Keratinocyte (primary cell): Measurements from ENCODE around the gene STIM1. TPM values are rescaled to one million over a fixed set of nuclear protein-coding genes. Genes with fewer than 3 reads are reported as not detected.

Experiments
- DNase-seq: peaks from one replicate; pipeline ENCODE4 v3.0.0-alpha.2; 2011; ENCODE audit warnings: low read depth, missing footprints, low spot score
- FAIRE-seq: peaks from 2 replicates; lab custom pipeline; 2011; peaks lifted over from hg19 to GRCh38; lab: Jason Lieb, UNC
- H2AFZ ChIP-seq: 2 replicates; pipeline ENCODE4 v1.6.0; 2012; ENCODE audit warnings: low read length, control low read depth, inconsistent platforms; ENCODE audit not compliant: control insufficient read depth
- H3K27ac ChIP-seq: 2 replicates; pipeline ENCODE4 v1.5.1; 2011; ENCODE audit warnings: low read length; ENCODE audit not compliant: control insufficient read depth, insufficient read depth
- H3K27me3 ChIP-seq: 3 replicates; pipeline ENCODE4 v1.6.0; 2011; ENCODE audit warnings: low read length; ENCODE audit not compliant: control insufficient read depth, insufficient read depth; ENCODE audit errors: extremely low read depth
- H3K36me3 ChIP-seq, 2 experiments: 2 replicates in 1 of 2; 3 replicates in 1 of 2; pipeline ENCODE4 v1.5.1; 2011; ENCODE audit warnings: low read length in 2 of 2, mild to moderate bottlenecking in 1 of 2; ENCODE audit not compliant: control insufficient read depth in 2 of 2, insufficient read depth in 2 of 2; ENCODE audit errors: extremely low read depth in 1 of 2
- H3K4me1 ChIP-seq: 3 replicates; pipeline ENCODE4 v1.5.1; 2011; ENCODE audit warnings: low read length; ENCODE audit not compliant: control insufficient read depth, insufficient read depth; ENCODE audit errors: extremely low read depth
- H3K4me2 ChIP-seq: 3 replicates; pipeline ENCODE4 v1.6.0; 2011; ENCODE audit warnings: low read depth, low read length; ENCODE audit not compliant: control insufficient read depth, insufficient read depth; ENCODE audit errors: extremely low read depth
- H3K4me3 ChIP-seq, 3 experiments: fragments of 200-600 bp in 1 of 3; sonication (generic) in 1 of 3; 2 replicates in 2 of 3; 3 replicates in 1 of 3; pipeline ENCODE4 v1.5.1; 2011 to 2016; ENCODE audit warnings: low read length in 3 of 3, mild to moderate bottlenecking in 3 of 3, control low read depth in 2 of 3, inconsistent platforms in 1 of 3, low read depth in 1 of 3, mixed read lengths in 1 of 3, mixed run types in 1 of 3, moderate library complexity in 1 of 3; ENCODE audit not compliant: control insufficient read depth in 2 of 3, insufficient read depth in 2 of 3; ENCODE audit errors: extremely low read depth in 1 of 3
- H3K79me2 ChIP-seq: 2 replicates; pipeline ENCODE4 v1.6.0; 2012; ENCODE audit warnings: low read length; ENCODE audit not compliant: control insufficient read depth, insufficient read depth
- H3K9ac ChIP-seq: 3 replicates; pipeline ENCODE4 v1.6.0; 2011; ENCODE audit warnings: low read length; ENCODE audit not compliant: control insufficient read depth, insufficient read depth; ENCODE audit errors: extremely low read depth
- H3K9me1 ChIP-seq: 3 replicates; pipeline ENCODE4 v1.6.0; 2011; ENCODE audit warnings: low read length; ENCODE audit not compliant: control insufficient read depth, insufficient read depth; ENCODE audit errors: extremely low read depth
- H3K9me3 ChIP-seq: 2 replicates; pipeline ENCODE4 v1.5.1; 2012; ENCODE audit warnings: low read depth, low read length; ENCODE audit not compliant: control insufficient read depth
- H4K20me1 ChIP-seq: 3 replicates; pipeline ENCODE4 v1.6.0; 2011; ENCODE audit warnings: low read length; ENCODE audit not compliant: control insufficient read depth, insufficient read depth; ENCODE audit errors: extremely low read depth
- CTCF ChIP-seq, 3 experiments: IDR thresholded peaks in 1 of 3; conservative IDR thresholded peaks in 1 of 3; optimal IDR thresholded peaks in 1 of 3; 2 replicates in 2 of 3; 3 replicates in 1 of 3; pipeline versions ENCODE3 to v1.5.1; 2011; ENCODE audit warnings: low read length in 3 of 3, mild to moderate bottlenecking in 3 of 3, moderate library complexity in 2 of 3, control low read depth in 1 of 3, inconsistent platforms in 1 of 3; ENCODE audit not compliant: insufficient read depth in 2 of 3; ENCODE audit errors: extremely low read depth in 1 of 3
- EZH2 ChIP-seq: IDR thresholded peaks from one replicate; pipeline ENCODE4 v1.6.1; 2012; ENCODE audit warnings: inconsistent platforms, mild to moderate bottlenecking, low read length, moderate library complexity
- dilution Hi-C: fragments of 300-500 bp; cut with MboI; formaldehyde crosslinking; loops from one replicate; pipeline ENCODE4 v1.7.0; 2020; ENCODE audit warnings: low sequenced_read_pairs; ENCODE audit not compliant: extremely low pct_ligation_motif_present
- polyA plus RNA-seq, 5 experiments: library from polyadenylated mRNA; depleted of rRNA in 3 of 5; stranded (reverse) in 3 of 5; stranded (forward) in 1 of 5; unstranded in 1 of 5; fragments of >200 nt; gene quantifications; 1 replicate in 1 of 5; 2 replicates in 3 of 5; 3 replicates in 1 of 5; pipeline versions ENCODE4 v1.2.1 to v1.2.3, GENCODE V29; 2011 to 2012; ENCODE audit warnings: missing spikeins in 2 of 5, low read depth in 1 of 5, low replicate concordance in 1 of 5

Gene STIM1
- polyA plus RNA-seq, 1 donor (not counting 4 experiments of a cell fraction or from before 2014, with no cell fraction given), result 23.7 TPM

- dilution Hi-C loops, result no loop called here
- FAIRE-seq (no peak), DNase-seq (no peak)
- H3K9ac ChIP-seq, result no peak overlapping the region
- peaks cover 0 to 8% of the 10 kb centered on the region in 2 experiments for H3K36me3 ChIP-seq
- no peaks in the 10 kb centered on the region for H3K79me2 ChIP-seq
- H4K20me1 ChIP-seq, result no peaks in the 10 kb centered on the region
- TF ChIP-seq EZH2 (no peak), CTCF (optimal IDR thresholded peaks at IDR 0.05 in 1 of 3, IDR thresholded peaks at IDR 0.05 in 1 of 3, conservative IDR thresholded peaks at IDR 0.05 in 1 of 3; ENCODE audit: extremely low read depth in 1 of 3, insufficient read depth in 2 of 3, low read length in 3 of 3) (no peak)
- H3K9me3 ChIP-seq, result no peaks in the 10 kb centered on the region
- peak overlapping the region; percentile 42 for H3K4me2 ChIP-seq
- peaks cover 13% of the 10 kb centered on the region for H3K4me1 ChIP-seq
- H3K27ac ChIP-seq, result no peak overlapping the region
- H3K4me3 ChIP-seq, result peak overlapping the region in 1 of 3 experiments; percentile 15
- no peaks in the 10 kb centered on the region for H3K27me3 ChIP-seq
- H2AFZ ChIP-seq, result no peak overlapping the region
- H3K9me1 ChIP-seq, result no peaks in the 10 kb centered on the region
These were observed 221.3 kb downstream of the STIM1 start for GRCh38 chr11:4076774-4077173.

DNA sequence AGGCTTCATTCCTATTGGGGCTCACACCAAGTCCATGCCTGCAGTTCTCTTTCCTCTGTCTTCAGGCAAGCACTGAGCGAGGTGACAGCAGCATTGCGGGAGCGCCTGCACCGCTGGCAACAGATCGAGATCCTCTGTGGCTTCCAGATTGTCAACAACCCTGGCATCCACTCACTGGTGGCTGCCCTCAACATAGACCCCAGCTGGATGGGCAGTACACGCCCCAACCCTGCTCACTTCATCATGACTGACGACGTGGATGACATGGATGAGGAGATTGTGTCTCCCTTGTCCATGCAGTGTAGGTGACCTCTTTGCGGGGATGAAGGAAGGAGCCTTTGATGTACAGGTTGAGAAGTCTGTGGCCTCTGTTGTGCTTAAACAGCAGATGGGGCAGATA lies 227.7 kb downstream of the STIM1 start:
- dilution Hi-C loops, result no loop called here
- FAIRE-seq, result no peak

More for the DNA sequence above, 227.7 kb downstream of the STIM1 start:
- Histone ChIP-seq H3K36me3 (peaks cover 10 to 19% of the 10 kb centered on the region in 2 experiments), H3K27ac (no peak overlapping the region), H3K9me3 (no peaks in the 10 kb centered on the region), H3K79me2 (no peaks in the 10 kb centered on the region), H3K9ac (no peak overlapping the region), H3K27me3 (no peaks in the 10 kb centered on the region), H3K4me2 (no peak overlapping the region), H2AFZ (no peak overlapping the region), H4K20me1 (no peaks in the 10 kb centered on the region), H3K4me3 (no peak overlapping the region), H3K4me1 (no peaks in the 10 kb centered on the region), H3K9me1 (no peaks in the 10 kb centered on the region)
- TF ChIP-seq EZH2, result no peak
- no peak for TF ChIP-seq CTCF (optimal IDR thresholded peaks at IDR 0.05 in 1 of 3, IDR thresholded peaks at IDR 0.05 in 1 of 3, conservative IDR thresholded peaks at IDR 0.05 in 1 of 3; ENCODE audit: extremely low read depth in 1 of 3, insufficient read depth in 2 of 3, low read length in 3 of 3)
- no peak for DNase-seq
